Lung (tissue), 12 donors: Measurements from ENCODE around the gene E2F8. TPM values are rescaled to one million over a fixed set of nuclear protein-coding genes. Genes with fewer than 3 reads are reported as not detected.

ENCODE experiments used
- ATAC-seq: fragments of 200-7000 bp; cut with Tn5 transposase; one replicate; pipeline ENCODE4 v1.9.1; 2020; ENCODE audit warnings: moderate number of reproducible peaks; ENCODE audit not compliant: insufficient read depth, low FRiP score
- DNase-seq, 3 donors: peaks; one replicate each; pipeline ENCODE4 v3.0.0-alpha.2; 2013 to 2017
- H3K27ac ChIP-seq, 2 donors: one replicate each; pipeline ENCODE4 v1.5.1; 2013; ENCODE audit warnings: mild to moderate bottlenecking in 2 of 2, moderate library complexity in 2 of 2, control low read depth in 1 of 2, inconsistent platforms in 1 of 2, low read depth in 1 of 2, low read length in 1 of 2
- H3K27me3 ChIP-seq, 3 donors: one replicate each; pipeline ENCODE4 v1.5.1; 2013; ENCODE audit warnings: low read length in 2 of 3; ENCODE audit not compliant: control insufficient read depth in 3 of 3, insufficient read depth in 3 of 3
- H3K36me3 ChIP-seq, 4 donors: one replicate each; pipeline ENCODE4 v1.5.1; 2013; ENCODE audit warnings: low read length in 4 of 4, mild to moderate bottlenecking in 1 of 4, moderate library complexity in 1 of 4; ENCODE audit not compliant: control insufficient read depth in 4 of 4, insufficient read depth in 4 of 4
- H3K4me1 ChIP-seq, 5 donors: one replicate each; pipeline ENCODE4 v1.5.1; 2013; ENCODE audit warnings: low read length in 5 of 5, mild to moderate bottlenecking in 2 of 5, moderate library complexity in 1 of 5; ENCODE audit not compliant: control insufficient read depth in 5 of 5, insufficient read depth in 5 of 5
- H3K4me3 ChIP-seq: one replicate; pipeline ENCODE4 v1.5.1; 2013; ENCODE audit warnings: mild to moderate bottlenecking, control low read depth, moderate library complexity
- H3K9ac ChIP-seq, 2 donors: one replicate each; pipeline ENCODE4 v1.5.1; 2013; ENCODE audit warnings: low read length in 2 of 2, control low read depth in 1 of 2; ENCODE audit not compliant: insufficient read depth in 1 of 2
- H3K9me3 ChIP-seq, 4 donors: one replicate each; pipeline ENCODE4 v1.5.1; 2013; ENCODE audit warnings: low read length in 3 of 4, mild to moderate bottlenecking in 1 of 4, moderate library complexity in 1 of 4; ENCODE audit not compliant: control insufficient read depth in 4 of 4, insufficient read depth in 3 of 4
- CTCF ChIP-seq: IDR thresholded peaks from 2 replicates; pipeline ENCODE4 v1.5.1; 2012; ENCODE audit warnings: mild to moderate bottlenecking; ENCODE audit errors: control extremely low read depth, extremely low read depth
- WGBS, 2 donors: extraction: QIAGEN DNeasy Blood & Tissue Kit; methylation state at CpG; one replicate each; pipeline ENCODE4 v1.1.7; 2013; 5-methylcytosine and 5-hydroxymethylcytosine counted together
- polyA plus RNA-seq, 2 donors: library from polyadenylated mRNA; stranded (reverse); fragments of 200-250 nt; gene quantifications; one replicate each; pipeline ENCODE4 v1.2.1, GENCODE V29; 2013
- total RNA-seq, 2 donors: library from RNA; depleted of rRNA in 1 of 2; stranded (reverse); fragments of >200 nt in 1 of 2; gene quantifications; one replicate each; pipeline ENCODE4 v1.2.1, GENCODE V29; 2014 to 2021
- donor health status: control.
- donor health status: control.
- donor health status: Bipolar disorder and iron deficiency.
- donor health status: healthy.
- donor health status: DM: yes; HTN: yes; CAD: no.

The E2F8 gene
- total and polyA plus RNA-seq, 4 donors: 0.39 to 1.9 (median 1.0) TPM

- H3K4me1 ChIP-seq: peaks cover 0 to 12% (median 3%) of the 10 kb centered on the region in 5 donors
- no peak for TF ChIP-seq CTCF
- peaks cover 0 to 12% (median 5%) of the 10 kb centered on the region in 4 donors for H3K36me3 ChIP-seq
- peak; percentile 67 for ATAC-seq
- H3K4me3 ChIP-seq: no peak overlapping the region
- H3K9ac ChIP-seq: no peak overlapping the region
- peak overlapping the region in 1 of 2 donors; percentile 48 for H3K27ac ChIP-seq
- peak; percentile 55 to 80 (median 59) for DNase-seq
- no peaks in the 10 kb centered on the region for H3K27me3 ChIP-seq
- peaks cover 0 to 4% (median 0%) of the 10 kb centered on the region in 4 donors for H3K9me3 ChIP-seq
- 48 to 50% methylated on average over 3 of the region's 3 CpGs for WGBS, 2 donors
Measured at GRCh38 chr11:19220903-19221724, 19.6 kb downstream of the E2F8 start.

- ATAC-seq (no peak), DNase-seq (peak; percentile 58 to 61 (median 59))
- peak overlapping the region in 1 of 2 donors; percentile 71 for H3K27ac ChIP-seq
- H3K36me3 ChIP-seq: no peaks in the 10 kb centered on the region
- TF ChIP-seq CTCF: no peak
- peaks cover 0 to 4% (median 0%) of the 10 kb centered on the region in 4 donors for H3K9me3 ChIP-seq
- 79 to 83% methylated on average over 15 of the region's 15 CpGs for WGBS, 2 donors
- peaks cover 0 to 12% (median 3%) of the 10 kb centered on the region in 5 donors for H3K4me1 ChIP-seq
- H3K9ac ChIP-seq: no peak overlapping the region
- no peak overlapping the region for H3K4me3 ChIP-seq
- peaks cover 0 to 3% (median 0%) of the 10 kb centered on the region in 3 donors for H3K27me3 ChIP-seq
Measured at GRCh38 chr11:19218786-19219460, 21.8 kb downstream of the E2F8 start.

- no peak for DNase-seq
- ATAC-seq: no peak
- WGBS, 2 donors: 83 to 92% methylated on average over 3 of the region's 3 CpGs
Measured at GRCh38 chr11:19218216-19218615, 22.5 kb downstream of the E2F8 start.

More at GRCh38 chr11:19218216-19218615, 22.5 kb downstream of the E2F8 start:
- Histone ChIP-seq H3K36me3 (no peaks in the 10 kb centered on the region), H3K4me1 (peaks cover 0 to 12% (median 3%) of the 10 kb centered on the region in 5 donors), H3K9me3 (peaks cover 0 to 4% (median 0%) of the 10 kb centered on the region in 4 donors), H3K27ac (peak overlapping the region in 1 of 2 donors; percentile 71), H3K4me3 (no peak overlapping the region), H3K9ac (no peak overlapping the region), H3K27me3 (peaks cover 0 to 5% (median 0%) of the 10 kb centered on the region in 3 donors)
- no peak for TF ChIP-seq CTCF
